Nephron (organoid): Measurements from ENCODE around the gene RASD1.
A peak's percentile ranks its signal among the peaks of the same experiment; 100 is the strongest.

Source experiments
- H3K27ac Mint-ChIP-seq, 3 experiments: 2 replicates each; pipeline ENCODE4 v1.8.0; 2020; ENCODE audit warnings: mixed read lengths in 3 of 3, mild to moderate bottlenecking in 2 of 3, moderate library complexity in 1 of 3
- H3K27me3 Mint-ChIP-seq: 2 replicates; pipeline ENCODE4 v1.8.0; 2021; ENCODE audit warnings: low read depth, mild to moderate bottlenecking, moderate library complexity, mixed read lengths
- H3K36me3 Mint-ChIP-seq: 2 replicates; pipeline ENCODE4 v1.8.0; 2020; ENCODE audit warnings: low read depth, mixed read lengths
- H3K4me1 Mint-ChIP-seq: 2 replicates; pipeline ENCODE4 v1.8.0; 2020; ENCODE audit warnings: mixed read lengths
- H3K4me3 Mint-ChIP-seq, 3 experiments: 2 replicates each; pipeline ENCODE4 v1.8.0; 2020; ENCODE audit warnings: mild to moderate bottlenecking in 3 of 3, mixed read lengths in 3 of 3, moderate library complexity in 2 of 3
- H3K9me3 Mint-ChIP-seq: 2 replicates; pipeline ENCODE4 v1.8.0; 2020; ENCODE audit warnings: mixed read lengths
- TF ChIP-seq, protein P1 (sequence below), 3 experiments: fragments of 200-600 bp; sonication (generic); IDR thresholded peaks; one replicate each; pipeline ENCODE4 v1.5.0; 2021; ENCODE audit warnings: antibody characterized with exemption in 3 of 3; ENCODE audit not compliant: unreplicated experiment in 3 of 3

Gene RASD1

DNA sequence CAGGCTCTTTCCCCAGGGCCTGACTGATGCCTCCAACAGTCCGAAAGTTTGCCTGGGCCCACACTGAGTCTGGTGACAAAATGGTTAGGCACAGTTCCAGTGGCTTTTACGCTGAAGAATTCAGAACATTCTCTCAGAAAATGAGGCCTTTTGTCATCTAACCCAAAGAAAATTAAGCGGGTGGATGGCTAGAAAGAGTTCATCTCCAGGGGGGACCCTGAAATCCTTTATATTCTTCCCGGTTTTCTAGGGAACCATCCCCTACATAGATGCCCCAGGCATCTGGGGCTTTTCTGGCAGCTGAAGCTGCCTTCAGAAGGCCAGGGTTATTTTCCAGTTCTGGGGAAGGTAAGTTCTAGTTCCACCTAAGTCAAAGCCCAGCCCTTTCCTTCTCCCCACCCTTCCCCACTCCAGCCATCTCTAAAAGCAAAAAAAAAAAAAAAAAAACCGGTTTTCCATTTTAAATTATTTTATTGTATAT lies 2.2 kb downstream of the RASD1 start:
- Mint-ChIP-seq H3K36me3 (peaks cover 22% of the 10 kb centered on the region), H3K4me3 (peak overlapping the region; percentile 35 to 75 (median 74)), H3K4me1 (peaks cover 30% of the 10 kb centered on the region), H3K9me3 (no peaks in the 10 kb centered on the region), H3K27ac (no peak overlapping the region), H3K27me3 (peaks cover 28% of the 10 kb centered on the region)
- TF ChIP-seq, protein P1, sequence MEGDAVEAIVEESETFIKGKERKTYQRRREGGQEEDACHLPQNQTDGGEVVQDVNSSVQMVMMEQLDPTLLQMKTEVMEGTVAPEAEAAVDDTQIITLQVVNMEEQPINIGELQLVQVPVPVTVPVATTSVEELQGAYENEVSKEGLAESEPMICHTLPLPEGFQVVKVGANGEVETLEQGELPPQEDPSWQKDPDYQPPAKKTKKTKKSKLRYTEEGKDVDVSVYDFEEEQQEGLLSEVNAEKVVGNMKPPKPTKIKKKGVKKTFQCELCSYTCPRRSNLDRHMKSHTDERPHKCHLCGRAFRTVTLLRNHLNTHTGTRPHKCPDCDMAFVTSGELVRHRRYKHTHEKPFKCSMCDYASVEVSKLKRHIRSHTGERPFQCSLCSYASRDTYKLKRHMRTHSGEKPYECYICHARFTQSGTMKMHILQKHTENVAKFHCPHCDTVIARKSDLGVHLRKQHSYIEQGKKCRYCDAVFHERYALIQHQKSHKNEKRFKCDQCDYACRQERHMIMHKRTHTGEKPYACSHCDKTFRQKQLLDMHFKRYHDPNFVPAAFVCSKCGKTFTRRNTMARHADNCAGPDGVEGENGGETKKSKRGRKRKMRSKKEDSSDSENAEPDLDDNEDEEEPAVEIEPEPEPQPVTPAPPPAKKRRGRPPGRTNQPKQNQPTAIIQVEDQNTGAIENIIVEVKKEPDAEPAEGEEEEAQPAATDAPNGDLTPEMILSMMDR (IDR thresholded peaks at IDR 0.05; ENCODE audit: unreplicated experiment in 3 of 3): no peak

DNA sequence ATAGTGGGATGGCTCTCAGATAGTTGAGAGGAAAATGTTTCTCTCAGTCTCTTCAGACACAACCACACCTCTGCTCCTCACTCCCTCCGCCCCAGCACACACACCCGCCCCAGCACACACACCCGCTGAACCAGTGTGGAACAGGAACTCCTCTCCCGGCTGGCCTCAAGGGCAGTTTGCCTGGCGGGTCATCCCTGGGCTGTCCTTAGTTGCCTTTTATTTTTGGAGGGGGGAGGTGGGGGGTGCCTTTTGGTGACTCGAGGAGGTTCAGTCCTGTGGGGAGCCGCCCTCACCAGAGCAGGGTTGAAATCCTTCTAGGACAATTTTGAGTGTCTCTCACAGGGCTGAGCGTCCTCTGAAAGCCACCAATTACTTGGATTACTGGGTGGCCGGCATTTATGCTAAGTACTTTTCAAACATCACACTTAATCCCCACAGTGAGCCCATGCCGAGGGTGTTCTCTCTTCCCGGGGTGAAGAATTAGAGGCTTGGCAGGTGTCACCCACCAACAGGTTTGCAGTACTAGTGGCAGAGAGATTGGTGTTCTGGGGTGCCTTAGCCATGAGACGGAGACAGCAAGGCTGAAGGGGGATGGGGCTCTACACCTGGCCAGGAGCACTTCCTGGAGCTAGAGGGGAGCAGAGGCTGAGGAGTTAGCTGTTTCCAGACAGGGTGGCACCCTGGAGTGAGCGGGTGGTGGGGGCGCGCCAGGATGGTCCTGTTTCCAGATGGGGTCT lies 2.8 kb downstream of the RASD1 start:
- Mint-ChIP-seq H3K27ac (no peak overlapping the region), H3K9me3 (no peaks in the 10 kb centered on the region), H3K4me3 (peak overlapping the region; percentile 46 to 74 (median 67)), H3K27me3 (peaks cover 28% of the 10 kb centered on the region), H3K36me3 (peaks cover 26% of the 10 kb centered on the region), H3K4me1 (peaks cover 33% of the 10 kb centered on the region)
- TF ChIP-seq, protein P1 (IDR thresholded peaks at IDR 0.05; ENCODE audit: unreplicated experiment in 3 of 3): no peak

DNA sequence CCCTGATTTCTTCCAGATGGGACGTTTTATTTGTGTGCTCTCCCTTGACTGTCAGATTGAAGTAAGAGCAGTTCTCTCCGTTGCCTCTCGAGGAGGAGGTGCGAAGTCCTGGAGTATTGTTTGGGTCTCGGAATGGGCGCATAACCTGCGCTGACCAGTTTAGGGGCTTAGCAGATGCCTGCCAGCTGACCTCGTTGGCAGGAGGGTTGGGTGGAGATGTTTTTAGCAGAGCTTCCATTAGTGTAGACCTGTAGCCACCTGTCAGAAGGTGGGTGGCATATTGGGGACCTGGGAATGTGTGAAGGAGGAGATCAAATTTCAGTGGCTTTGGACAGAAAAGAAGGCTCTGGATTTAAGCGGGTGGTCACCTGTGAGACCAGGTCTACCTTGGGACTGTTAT lies 3.6 kb downstream of the RASD1 start:
- TF ChIP-seq, protein P1 (IDR thresholded peaks at IDR 0.05; ENCODE audit: unreplicated experiment in 3 of 3): no peak
- H3K36me3 Mint-ChIP-seq: peaks cover 33% of the 10 kb centered on the region
- peak overlapping the region in 2 of 3 experiments; percentile 49 to 71 for H3K4me3 Mint-ChIP-seq
- peaks cover 38% of the 10 kb centered on the region for H3K4me1 Mint-ChIP-seq
- H3K27me3 Mint-ChIP-seq: peaks cover 27% of the 10 kb centered on the region
- no peaks in the 10 kb centered on the region for H3K9me3 Mint-ChIP-seq
- peak overlapping the region in 1 of 3 experiments; percentile 7 for H3K27ac Mint-ChIP-seq

DNA sequence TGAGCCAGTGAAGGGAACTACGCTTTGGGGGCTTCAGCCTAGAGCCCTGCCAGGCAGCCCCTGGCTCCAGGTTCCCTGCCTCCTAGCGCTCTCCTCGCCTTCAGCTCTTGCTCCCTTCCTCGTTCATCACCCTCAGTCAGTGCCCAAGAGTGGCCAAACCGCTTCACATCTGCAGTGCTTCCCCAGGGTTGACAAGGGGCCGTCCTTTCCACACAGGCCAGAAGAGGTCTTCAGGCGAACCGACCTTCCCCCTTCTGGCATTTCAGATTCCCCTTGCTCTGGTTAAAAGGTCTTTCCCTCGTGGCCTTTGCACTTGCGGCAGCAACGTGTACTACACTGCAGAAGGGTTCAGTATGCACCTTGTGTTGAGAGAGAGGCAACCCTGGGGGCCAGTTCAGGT lies 4.1 kb downstream of the RASD1 start:
- Mint-ChIP-seq H3K36me3 (peaks cover 38% of the 10 kb centered on the region), H3K4me3 (peak overlapping the region in 1 of 3 experiments; percentile 71), H3K9me3 (no peaks in the 10 kb centered on the region)

DNA sequence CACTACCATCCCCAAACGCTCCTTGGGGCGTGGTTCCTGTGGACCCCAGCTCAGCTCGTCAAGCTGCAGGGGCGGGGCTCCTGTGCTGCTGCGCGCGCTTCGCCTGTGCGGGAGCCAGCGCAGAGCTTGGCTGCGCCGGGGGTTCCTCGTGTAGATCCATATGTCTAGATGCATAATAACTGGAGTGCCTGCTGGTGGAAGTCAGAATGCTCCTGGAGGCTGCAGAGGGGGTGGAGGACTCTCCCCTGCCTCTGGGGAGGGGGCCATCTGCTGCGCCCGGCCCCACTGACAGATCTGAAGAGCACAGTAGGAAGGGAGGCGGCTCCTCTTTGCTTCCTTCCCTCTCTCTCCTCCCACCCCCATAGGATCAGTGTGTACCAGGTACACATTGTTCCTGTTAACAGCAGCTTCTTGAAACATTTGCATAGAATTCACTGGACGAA lies 4.6 kb downstream of the RASD1 start:
- peaks cover 23% of the 10 kb centered on the region for H3K27me3 Mint-ChIP-seq
- TF ChIP-seq, protein P1 (IDR thresholded peaks at IDR 0.05; ENCODE audit: unreplicated experiment in 3 of 3): no peak
- H3K9me3 Mint-ChIP-seq: no peaks in the 10 kb centered on the region
- H3K27ac Mint-ChIP-seq: no peak overlapping the region
- H3K36me3 Mint-ChIP-seq: peaks cover 41% of the 10 kb centered on the region
- H3K4me3 Mint-ChIP-seq: no peak overlapping the region
- peaks cover 44% of the 10 kb centered on the region for H3K4me1 Mint-ChIP-seq

More for the DNA sequence above, 4.1 kb downstream of the RASD1 start:
- TF ChIP-seq, protein P1 (IDR thresholded peaks at IDR 0.05; ENCODE audit: unreplicated experiment in 3 of 3): no peak
- Mint-ChIP-seq H3K27ac (peak overlapping the region in 1 of 3 experiments; percentile 7), H3K4me1 (peaks cover 41% of the 10 kb centered on the region), H3K27me3 (peaks cover 23% of the 10 kb centered on the region)
